GM21528 (cell line): ENCODE measurements around the gene ORMDL1.
"Not testable (repeated sequence)": the region's sequence is repeated elsewhere in the genome, so short reads cannot be mapped to it uniquely, and the experiment has no call there.

Source experiments
- ATAC-seq: cut with Tn5 transposase; IDR thresholded peaks from one replicate; pipeline ENCODE4 v1.9.1; 2021; ENCODE audit warnings: mild to moderate bottlenecking, moderate library complexity; ENCODE audit not compliant: unreplicated experiment, low FRiP score

Gene ORMDL1

DNA sequence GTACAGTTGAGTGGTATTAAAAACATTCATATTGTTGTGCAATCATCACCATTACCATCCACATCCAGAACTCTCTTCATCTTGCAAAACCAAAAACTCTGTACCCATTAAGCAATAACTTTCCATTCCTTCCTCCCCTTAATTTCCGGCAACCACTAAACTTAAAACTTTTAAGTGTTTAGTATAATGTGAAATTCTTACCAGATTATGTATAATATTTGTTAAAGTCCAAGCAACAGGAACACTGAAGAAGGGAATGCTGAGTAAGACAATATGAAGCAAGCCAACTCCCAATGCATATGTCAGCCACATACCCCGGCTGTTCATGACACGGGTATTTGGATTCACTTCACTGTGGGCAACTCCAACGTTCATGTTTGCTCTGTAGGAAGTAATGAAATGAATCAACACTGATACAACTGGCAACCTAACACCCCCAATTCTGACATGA, 1.9 kb downstream of the ORMDL1 start:
- ATAC-seq = no peak

DNA sequence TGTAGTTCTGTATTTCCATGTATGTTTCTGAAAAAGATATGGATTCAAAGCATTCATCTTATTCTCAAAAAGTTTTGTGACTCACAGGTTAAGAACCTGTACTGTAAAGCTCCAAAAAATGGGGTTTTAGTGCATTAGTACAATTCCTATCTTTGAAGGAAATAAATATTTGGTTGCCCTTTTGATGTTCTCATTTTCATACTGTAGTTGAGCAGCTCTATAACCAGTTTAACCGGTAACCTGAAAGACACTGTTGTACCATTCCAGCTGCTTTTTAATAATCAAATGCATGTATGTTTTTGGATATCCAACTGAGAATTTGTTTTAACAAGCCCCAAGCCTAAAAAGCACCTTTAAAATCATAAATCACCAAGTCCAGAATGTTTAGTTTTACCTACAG, 11.9 kb downstream of the ORMDL1 start:
- ATAC-seq = no peak

DNA sequence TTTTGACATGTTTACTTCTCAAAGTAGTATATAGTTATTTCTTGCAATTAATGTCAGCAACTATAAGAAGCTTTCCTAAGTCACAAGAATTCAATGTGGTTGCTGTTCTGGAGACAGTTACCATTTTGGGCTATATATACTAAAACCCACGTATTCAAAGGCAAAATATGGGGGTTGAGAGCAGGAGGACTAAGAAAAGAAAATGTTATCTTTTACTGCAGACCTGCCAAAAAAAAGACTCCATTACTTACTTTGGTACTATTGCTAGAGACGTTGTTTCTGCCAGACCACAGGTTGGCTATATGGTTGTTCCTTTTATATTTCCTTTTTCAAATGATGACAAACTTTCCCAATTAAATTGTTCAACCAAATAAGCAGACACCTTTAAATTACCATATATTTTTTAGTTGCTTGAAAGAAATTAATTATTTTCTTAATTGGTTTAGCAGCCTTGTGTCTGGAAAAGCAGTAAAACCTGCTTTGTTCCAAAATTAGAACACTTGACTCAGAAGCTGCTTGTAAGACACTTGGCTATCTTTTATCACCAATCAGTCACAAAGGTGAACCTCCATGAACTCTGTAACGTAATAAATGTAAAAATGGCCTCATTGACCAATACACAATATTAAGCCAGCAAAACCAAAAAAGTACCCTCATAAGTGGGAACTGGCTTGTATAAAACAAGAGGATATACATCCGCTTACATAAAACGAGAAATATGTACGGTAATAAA, 13.4 kb downstream of the ORMDL1 start:
- ATAC-seq = no peak

DNA sequence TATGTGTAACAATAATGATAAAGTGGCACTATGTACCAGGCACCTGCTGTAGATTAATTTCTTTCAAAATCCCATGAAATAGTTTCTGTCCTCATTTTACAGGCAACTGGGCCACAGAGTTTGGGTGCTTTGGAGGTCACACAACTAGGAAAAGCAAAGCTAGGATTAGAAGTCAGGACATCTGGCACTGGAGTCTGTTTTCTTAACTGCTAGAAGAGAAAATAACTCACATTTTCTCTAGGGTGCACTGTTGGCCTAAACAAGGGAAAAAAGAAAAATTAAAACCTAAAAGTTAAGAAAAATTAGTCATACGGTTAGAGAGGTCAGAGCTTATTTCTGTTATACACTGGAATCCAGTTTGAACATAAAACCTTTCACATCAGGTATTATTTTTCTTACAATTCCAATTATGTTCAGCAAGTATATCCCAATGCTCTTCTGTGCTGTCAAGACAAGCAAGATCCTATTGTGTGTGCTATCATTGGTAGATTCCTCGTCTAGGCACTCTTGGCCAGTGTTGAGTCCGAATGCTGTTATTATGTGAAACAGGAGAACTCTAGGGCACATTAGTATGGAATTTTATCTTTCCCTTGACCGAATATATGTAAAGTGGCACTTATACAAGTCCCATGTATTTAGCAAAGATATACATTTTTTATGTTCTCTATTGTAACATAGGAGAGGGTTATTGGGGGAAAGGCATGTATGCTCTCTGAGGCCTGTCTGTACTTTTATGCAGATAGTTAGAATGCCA, 20.1 kb downstream of the ORMDL1 start:
- no peak for ATAC-seq

DNA sequence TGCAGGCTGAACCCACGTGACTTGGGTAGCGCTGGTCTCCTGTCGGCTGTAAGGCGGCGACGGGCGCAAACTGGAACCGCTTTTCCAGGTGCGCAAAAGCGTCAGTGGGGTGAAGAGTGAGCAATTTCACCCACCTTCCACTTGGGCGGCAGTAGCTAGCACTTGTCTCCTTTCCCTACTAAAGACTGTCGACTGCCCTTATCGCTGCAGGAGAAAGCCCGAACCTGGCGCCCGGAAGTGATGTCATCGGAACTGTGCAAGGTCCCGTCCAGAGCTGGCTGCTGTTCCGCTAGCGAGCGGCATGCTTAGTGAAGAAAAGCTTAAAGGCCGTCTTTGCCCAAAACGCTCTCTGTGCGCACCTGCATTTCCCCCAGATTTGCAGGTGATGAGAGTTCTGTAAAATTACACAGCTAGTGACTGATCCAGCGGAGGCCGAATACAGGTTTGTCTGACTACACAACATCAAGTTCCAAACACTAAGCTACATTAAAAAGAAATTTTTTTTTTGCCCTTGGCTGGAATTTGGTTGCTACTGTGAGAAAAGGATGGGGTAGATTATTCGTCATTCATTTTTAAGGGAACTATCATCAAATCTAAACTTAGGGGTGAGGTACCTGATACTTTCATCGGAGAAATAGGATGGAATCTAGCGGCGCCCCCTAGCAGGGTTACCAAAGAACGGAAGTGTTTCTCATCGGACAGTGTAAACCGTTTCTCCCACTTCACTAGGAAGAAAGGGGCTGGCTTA, 21.4 kb downstream of the ORMDL1 start, which contains the start of gene OSGEPL1:
Gene OSGEPL1, minus strand, starts transcription at position 242 of the 748 bp plus-strand sequence. CDS start 1,152 bp downstream, outside the sequence.
- ATAC-seq = peak; percentile 98

DNA sequence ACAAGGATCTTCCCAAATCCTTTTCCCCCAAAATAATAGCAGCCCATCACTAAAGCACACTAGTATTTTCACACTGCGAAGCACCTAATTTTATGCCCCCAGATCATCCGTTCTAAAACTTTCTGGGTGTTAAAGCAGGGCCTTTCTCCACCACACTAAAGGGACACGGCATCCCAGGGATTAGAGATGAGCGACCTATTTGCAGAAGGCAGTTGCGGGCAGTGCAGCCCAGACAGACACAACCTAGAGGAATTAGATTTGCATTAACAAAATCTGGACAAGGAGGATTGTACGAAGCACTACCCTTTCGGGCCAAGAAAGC, 21.9 kb downstream of the ORMDL1 start:
- ATAC-seq = no peak

DNA sequence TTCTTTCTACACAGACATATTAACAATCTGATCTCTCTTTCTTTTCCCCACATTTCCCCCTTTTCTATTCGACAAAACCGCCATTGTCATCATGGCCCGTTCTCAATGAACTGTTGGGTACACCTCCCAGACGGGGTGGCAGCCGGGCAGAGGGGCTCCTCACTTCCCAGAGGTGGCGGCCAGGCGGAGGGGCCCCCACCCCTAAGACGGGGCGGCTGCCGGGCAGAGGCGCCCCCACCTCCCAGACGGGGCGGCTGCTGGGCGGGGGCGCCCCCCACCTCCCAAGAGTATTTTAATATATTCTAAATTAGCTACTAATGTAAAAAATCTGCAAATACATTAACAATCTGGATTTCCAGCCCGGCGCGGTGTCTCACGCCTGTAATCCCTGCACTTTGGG, 24.0 kb downstream of the ORMDL1 start:
- not testable (repeated sequence) for ATAC-seq

DNA sequence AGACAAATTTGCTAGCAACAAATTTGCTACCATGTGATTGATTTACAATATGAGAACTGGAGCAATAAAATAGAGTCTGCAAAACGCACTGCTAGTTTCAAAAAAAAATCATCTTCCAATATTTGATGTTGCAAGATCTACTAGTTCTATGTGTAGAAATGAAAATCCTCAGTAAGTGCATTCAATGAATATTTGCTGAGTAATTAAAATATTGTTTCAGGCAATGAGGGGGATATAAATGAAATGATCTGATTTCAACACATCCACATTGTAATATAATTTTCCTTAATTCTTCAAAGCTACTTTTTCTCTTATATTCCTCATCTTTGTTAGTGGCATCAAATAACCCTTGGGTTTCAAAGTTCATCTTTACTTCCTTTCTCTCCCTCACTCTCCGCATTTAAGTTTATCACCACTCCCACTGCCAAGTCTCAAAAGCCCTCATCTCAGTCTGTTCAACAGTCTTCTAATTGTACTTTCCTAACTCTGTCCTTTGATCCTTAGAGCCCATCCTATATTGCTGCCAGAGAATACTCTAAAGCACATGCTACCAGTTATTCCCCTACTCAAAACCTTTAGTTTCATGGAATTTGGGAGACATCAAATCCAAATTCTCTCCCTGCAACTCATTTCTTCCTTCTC, 27.7 kb downstream of the ORMDL1 start:
- no peak for ATAC-seq

DNA sequence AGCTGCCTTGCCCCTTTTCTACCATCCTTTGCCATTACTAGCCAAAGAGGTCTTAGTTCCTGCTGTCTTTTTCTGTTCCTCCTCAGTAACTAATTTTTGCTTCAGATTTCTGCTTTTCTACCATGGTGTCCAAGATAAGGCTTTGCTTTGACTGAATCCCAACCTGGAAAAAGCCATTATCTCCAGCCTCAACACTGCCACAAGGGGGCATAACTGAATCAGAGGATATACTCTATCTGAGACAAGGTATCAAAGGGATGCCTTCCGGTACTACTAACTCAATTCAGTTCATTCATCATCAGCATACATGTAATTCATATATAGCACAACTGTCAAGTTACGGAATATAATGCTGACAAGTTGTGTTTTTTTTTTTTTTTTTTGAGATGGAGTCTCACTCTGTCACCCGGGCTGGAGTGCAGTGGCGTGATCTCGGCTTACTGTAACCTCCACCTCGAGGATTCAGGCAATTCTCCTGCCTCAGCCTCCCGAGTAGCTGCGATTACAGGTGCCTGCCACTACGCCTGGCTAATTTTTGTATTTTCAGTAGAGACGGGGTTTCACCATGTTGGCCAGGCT, 33.0 kb downstream of the ORMDL1 start:
- ATAC-seq = no peak

DNA sequence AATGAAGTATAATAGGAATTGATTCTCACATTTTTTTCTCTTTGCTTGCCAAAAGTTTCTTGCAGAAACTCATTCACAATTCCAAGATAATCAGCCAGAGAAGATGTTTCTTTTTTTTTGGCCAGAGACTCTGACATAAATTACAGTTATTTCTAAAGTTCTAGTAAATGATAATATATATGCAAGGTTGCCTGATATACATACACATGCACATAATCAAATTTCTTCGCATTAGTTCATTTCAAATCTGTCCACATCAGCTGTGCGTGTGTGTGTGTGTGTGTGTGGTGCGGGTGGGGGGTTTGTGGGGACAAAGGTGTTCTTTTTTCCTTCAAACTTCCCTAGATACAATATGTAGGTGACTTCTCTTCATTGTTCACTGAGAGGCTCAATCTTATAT, 54.7 kb downstream of the ORMDL1 start:
- ATAC-seq = no peak

DNA sequence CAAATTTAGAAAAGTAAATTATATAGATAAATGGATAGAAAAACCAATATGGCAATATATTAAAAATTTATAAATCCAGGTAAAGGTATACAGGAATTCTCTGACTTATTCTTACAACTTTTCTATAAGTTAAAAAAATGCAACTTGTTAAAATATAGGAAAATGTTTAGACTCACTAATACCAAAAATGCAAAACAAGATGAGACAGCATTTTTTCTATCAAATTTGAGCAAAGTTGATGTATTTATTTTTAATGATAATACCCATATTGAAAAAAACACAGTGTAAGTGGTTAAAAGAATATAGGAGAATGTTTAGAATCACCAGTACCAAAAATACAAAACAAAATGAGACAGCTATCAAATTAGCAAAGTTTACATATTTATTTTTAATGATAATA, 57.3 kb downstream of the ORMDL1 start:
- no peak for ATAC-seq

DNA sequence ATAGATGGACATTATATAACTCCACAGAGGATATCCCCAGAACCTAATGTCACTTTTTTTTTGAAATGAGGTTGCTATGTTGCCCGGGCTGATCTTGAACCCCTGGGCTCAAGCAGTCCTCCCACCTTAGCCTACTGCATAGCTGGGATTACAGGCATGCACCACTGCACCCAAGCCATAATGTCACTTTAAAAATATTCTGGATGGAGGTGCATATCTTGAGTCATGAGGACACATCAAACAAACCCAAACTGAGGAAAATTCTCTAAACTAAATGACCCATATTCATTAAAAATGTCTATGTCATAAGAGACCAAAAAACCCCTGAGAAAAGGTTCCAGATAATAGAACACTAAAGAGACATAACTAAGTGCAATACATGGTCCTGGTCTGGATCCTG, 57.9 kb downstream of the ORMDL1 start:
- ATAC-seq = no peak

DNA sequence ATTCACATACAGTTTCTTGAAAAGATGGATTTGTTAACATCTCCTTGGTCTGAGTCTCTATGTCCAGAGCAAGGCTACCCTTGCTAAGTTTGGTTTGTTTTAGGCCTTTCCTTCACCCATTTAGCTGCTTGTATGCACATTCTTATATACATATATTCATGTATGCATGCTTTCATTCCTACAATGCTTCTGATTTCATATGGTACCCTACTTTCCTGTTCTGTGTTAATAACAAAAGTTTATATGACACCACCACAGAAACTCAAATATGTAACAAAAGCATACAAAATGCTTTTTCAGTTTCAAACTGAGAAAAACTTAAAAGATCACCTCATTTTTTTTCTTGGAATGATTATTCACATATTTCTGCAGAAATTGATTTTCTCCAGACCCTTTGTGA, 60.9 kb downstream of the ORMDL1 start:
- no peak for ATAC-seq
